OCI-LY3 (cell line): ENCODE data around the gene FAM184A.

Experiments
- H2AFZ ChIP-seq: fragments of 200-600, 300-600 bp; shearing (Covaris generic); 2 replicates; pipeline ENCODE4 v1.6.0; 2014; ENCODE audit warnings: antibody characterized with exemption, low read depth, low read length
- H3K27ac ChIP-seq: fragments of 200-600, 300-600 bp; sonication (generic); 2 replicates; pipeline ENCODE4 v1.5.1; 2014; ENCODE audit warnings: mild to moderate bottlenecking, low read length, moderate library complexity, mixed read lengths
- H3K27me3 ChIP-seq: fragments of 200-600, 300-600 bp; sonication (generic); 2 replicates; pipeline ENCODE4 v1.6.1; 2014; ENCODE audit warnings: low read depth, low read length, mixed read lengths
- H3K36me3 ChIP-seq: fragments of 200-600, 300-600 bp; sonication (generic); replicated peaks from 2 replicates; pipeline ENCODE3; 2014; ENCODE audit warnings: low read depth, low read length, mixed read lengths
- H3K4me1 ChIP-seq: fragments of 300-600, 200-600 bp; sonication (generic); 2 replicates; pipeline ENCODE4 v1.6.1; 2014; ENCODE audit warnings: low read length, mixed read lengths
- H3K4me2 ChIP-seq: fragments of 200-600, 300-600 bp; sonication (generic); 2 replicates; pipeline ENCODE4 v1.6.1; 2014; ENCODE audit warnings: low read length, mixed read lengths
- H3K4me3 ChIP-seq: fragments of 300-600, 200-600 bp; sonication (generic); 2 replicates; pipeline ENCODE4 v1.5.1; 2014; ENCODE audit warnings: antibody characterized with exemption, mild to moderate bottlenecking, low read length, moderate library complexity
- H3K79me2 ChIP-seq: fragments of 300-600, 200-600 bp; shearing (Covaris generic); 2 replicates; pipeline ENCODE4 v1.6.1; 2014; ENCODE audit warnings: mild to moderate bottlenecking, low read length, mixed read lengths
- H3K9ac ChIP-seq: fragments of 300-600, 200-600 bp; shearing (Covaris generic); 2 replicates; pipeline ENCODE4 v1.6.0; 2014; ENCODE audit warnings: mild to moderate bottlenecking, low read length, moderate library complexity
- H3K9me3 ChIP-seq: fragments of 200-600, 300-600 bp; shearing (Covaris generic); 2 replicates; pipeline ENCODE4 v1.6.1; 2014; ENCODE audit warnings: low read length, mixed read lengths; ENCODE audit not compliant: insufficient read depth
- H4K20me1 ChIP-seq: fragments of 200-600, 300-600 bp; sonication (generic); 2 replicates; pipeline ENCODE4 v1.6.1; 2016; ENCODE audit warnings: low read length, mixed read lengths; ENCODE audit not compliant: insufficient read depth
- EZH2phosphoT487 ChIP-seq: fragments of 200-600 bp; shearing (Covaris generic); IDR thresholded peaks from 2 replicates; pipeline ENCODE4 v1.6.1; 2018; ENCODE audit warnings: antibody characterized with exemption, mixed run types, low read depth
- TF ChIP-seq, protein P1 (sequence below): fragments of 200-600, 300-600 bp; sonication (generic); IDR thresholded peaks from 2 replicates; pipeline ENCODE4 v1.5.1; 2014; ENCODE audit warnings: antibody characterized with exemption, low read length, low read depth

Gene FAM184A

DNA sequence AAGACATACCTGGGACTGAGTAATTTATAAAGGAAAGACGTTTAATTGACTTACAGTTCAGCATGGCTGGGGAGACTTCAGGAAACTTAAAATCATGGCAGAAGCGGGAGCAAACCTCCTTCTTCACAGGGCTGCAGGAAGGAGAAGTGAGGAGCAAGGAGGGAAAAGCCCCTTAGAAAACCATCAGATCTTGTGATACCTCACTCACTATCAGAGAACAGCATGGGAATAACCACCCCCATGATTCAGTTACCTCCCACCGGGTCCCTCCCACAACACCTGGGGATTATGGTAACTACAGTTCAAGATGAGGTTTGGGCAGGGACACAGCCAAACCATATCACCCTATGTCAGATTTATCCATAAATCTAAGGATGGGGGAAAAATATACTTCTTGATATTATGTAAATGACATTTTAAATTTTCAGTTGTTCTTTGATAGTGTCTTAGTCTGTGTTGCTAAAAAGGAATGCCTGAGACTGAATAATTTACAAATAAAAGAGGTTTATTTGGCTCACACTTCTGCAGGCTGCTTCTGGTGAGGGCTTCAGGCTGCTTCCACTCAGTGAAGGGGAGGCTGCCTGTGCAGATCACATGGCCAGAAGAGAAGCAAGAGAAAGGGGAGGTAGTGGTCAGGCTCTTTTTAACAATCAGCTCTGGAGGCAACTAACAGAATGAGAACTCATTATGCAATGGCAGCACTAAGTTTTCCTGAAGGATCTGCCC is 142.3 kb downstream of the FAM184A start:
- no peaks in the 10 kb centered on the region for H3K9me3 ChIP-seq
- peak overlapping the region; percentile 99; the same call in 1 of the 2 replicates for H3K4me3 ChIP-seq
- H3K27ac ChIP-seq, result no peak overlapping the region
- H3K4me1 ChIP-seq, result peaks cover 13% of the 10 kb centered on the region
- no peaks in the 10 kb centered on the region for H3K27me3 ChIP-seq
- H3K4me2 ChIP-seq, result peak overlapping the region; percentile 90
- TF ChIP-seq, protein P1, sequence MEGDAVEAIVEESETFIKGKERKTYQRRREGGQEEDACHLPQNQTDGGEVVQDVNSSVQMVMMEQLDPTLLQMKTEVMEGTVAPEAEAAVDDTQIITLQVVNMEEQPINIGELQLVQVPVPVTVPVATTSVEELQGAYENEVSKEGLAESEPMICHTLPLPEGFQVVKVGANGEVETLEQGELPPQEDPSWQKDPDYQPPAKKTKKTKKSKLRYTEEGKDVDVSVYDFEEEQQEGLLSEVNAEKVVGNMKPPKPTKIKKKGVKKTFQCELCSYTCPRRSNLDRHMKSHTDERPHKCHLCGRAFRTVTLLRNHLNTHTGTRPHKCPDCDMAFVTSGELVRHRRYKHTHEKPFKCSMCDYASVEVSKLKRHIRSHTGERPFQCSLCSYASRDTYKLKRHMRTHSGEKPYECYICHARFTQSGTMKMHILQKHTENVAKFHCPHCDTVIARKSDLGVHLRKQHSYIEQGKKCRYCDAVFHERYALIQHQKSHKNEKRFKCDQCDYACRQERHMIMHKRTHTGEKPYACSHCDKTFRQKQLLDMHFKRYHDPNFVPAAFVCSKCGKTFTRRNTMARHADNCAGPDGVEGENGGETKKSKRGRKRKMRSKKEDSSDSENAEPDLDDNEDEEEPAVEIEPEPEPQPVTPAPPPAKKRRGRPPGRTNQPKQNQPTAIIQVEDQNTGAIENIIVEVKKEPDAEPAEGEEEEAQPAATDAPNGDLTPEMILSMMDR, result no peak
- TF ChIP-seq EZH2phosphoT487, result no peak
- H4K20me1 ChIP-seq, result no peaks in the 10 kb centered on the region
- H3K9ac ChIP-seq, result no peak overlapping the region
- H3K79me2 ChIP-seq, result no peaks in the 10 kb centered on the region
- H2AFZ ChIP-seq, result no peak overlapping the region
- no peaks in the 10 kb centered on the region for H3K36me3 ChIP-seq

DNA sequence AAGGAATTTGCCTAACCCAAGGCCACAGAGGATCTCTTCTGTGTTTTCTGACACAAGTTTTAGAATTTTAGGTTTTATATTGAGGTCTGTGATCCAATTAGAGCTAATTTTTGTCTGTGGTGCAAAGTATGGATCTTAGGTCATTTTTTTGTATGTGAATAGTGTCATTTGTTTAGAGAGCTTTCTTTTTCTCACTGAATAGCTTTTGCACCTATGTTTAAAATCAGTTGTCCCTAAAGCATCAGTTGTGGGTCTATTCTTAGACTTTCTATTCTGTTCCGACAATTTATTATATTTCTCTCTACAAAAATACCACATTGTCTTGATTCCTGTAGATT is 143.2 kb downstream of the FAM184A start:
- Histone ChIP-seq H3K9me3 (no peaks in the 10 kb centered on the region), H3K27ac (no peak overlapping the region), H3K4me3 (peak overlapping the region; percentile 99), H4K20me1 (no peaks in the 10 kb centered on the region), H3K9ac (peak overlapping the region; percentile 70), H3K36me3 (no peaks in the 10 kb centered on the region), H3K79me2 (no peaks in the 10 kb centered on the region), H3K27me3 (no peaks in the 10 kb centered on the region), H2AFZ (peak overlapping the region; percentile 91), H3K4me1 (peaks cover 13% of the 10 kb centered on the region), H3K4me2 (peak overlapping the region; percentile 90)
- TF ChIP-seq, protein P1, result no peak
- TF ChIP-seq EZH2phosphoT487, result no peak

DNA sequence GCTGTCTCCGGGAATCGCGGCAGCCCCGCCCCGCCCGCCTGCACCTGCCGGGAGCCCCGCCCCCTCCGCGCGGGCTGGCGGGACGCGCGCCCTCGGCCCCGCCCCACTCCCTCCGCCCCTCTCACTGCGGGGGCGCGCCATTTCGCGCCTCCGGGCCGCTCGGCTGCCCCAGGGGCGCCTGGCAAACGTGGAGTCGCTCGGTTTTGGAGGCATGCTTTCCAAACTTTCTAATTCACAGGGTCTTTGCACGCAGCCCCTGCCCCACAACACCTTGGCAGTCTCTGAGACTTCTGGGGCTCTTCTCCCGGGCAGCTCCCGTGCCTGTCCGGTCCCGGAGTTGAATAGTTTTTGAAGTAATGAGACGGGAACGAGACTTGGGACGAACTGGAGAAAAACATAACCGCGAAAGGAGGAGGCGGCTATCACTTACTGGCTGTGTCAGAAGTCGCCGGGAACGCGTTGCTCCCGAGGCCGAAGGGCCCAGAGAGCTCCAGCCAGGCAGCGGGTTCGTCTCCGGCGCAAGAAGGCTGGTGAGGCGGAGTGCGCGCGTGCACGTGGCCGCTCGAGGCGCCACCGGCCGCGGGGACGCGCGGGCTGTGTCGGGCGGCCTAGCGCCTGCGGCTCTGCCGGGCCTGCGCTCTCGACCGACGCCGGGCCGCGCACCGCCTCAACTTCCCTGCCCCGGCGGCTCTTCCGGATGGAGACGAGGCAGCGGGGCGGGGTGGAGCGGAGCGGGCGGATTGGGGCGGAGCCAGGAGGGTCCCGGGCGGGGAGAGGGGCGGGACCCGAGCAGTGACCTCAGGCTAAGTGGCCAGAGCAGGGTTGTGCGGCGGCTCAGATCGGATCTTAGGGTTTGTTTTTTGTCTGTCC is 143.8 kb downstream of the FAM184A start, which contains the start of gene MCM9:
TSS of gene MCM9 (minus strand) at position 699 of the 870 bp plus-strand sequence. CDS start 3,436 bp downstream, outside the sequence.
- H3K4me1 ChIP-seq, result peaks cover 13% of the 10 kb centered on the region
- H3K9ac ChIP-seq, result peak within 1 kb of the TSS; percentile 98
- H3K27ac ChIP-seq, result peak within 1 kb of the TSS; percentile 81
- peak within 1 kb of the TSS; percentile 97 for H2AFZ ChIP-seq
- H3K4me3 ChIP-seq, result peak within 1 kb of the TSS; percentile 99
- TF ChIP-seq, protein P1, result no peak
- TF ChIP-seq EZH2phosphoT487, result no peak
- H3K36me3 ChIP-seq, result no peaks in the 10 kb centered on the region
- no peaks in the 10 kb centered on the region for H3K79me2 ChIP-seq
- H4K20me1 ChIP-seq, result no peaks in the 10 kb centered on the region
- no peaks in the 10 kb centered on the region for H3K27me3 ChIP-seq
- no peaks in the 10 kb centered on the region for H3K9me3 ChIP-seq
- peak within 1 kb of the TSS; percentile 98 for H3K4me2 ChIP-seq
